ENCODE data around the gene HPS5.

HPS5 gene

GRCh38 chr11:18235394-18236334 is 86.3 kb downstream of the HPS5 start:
- no peak for DNase-seq (ENCODE audit: low read depth)

GRCh38 chr11:18233912-18234311 is 88.0 kb downstream of the HPS5 start:
- no peak for DNase-seq (ENCODE audit: low read depth)

- DNase-seq (ENCODE audit: low read depth): no peak
Observed at GRCh38 chr11:18230859-18231258, 91.1 kb downstream of the HPS5 start.

GRCh38 chr11:18229501-18229900 is 92.4 kb downstream of the HPS5 start:
- no peak for DNase-seq (ENCODE audit: low read depth)
